ENCODE measurements around the gene KCNS1.

The KCNS1 gene

GRCh38 chr20:45111285-45111684, 10.4 kb upstream of the KCNS1 start:
- TF ChIP-seq, protein P1, sequence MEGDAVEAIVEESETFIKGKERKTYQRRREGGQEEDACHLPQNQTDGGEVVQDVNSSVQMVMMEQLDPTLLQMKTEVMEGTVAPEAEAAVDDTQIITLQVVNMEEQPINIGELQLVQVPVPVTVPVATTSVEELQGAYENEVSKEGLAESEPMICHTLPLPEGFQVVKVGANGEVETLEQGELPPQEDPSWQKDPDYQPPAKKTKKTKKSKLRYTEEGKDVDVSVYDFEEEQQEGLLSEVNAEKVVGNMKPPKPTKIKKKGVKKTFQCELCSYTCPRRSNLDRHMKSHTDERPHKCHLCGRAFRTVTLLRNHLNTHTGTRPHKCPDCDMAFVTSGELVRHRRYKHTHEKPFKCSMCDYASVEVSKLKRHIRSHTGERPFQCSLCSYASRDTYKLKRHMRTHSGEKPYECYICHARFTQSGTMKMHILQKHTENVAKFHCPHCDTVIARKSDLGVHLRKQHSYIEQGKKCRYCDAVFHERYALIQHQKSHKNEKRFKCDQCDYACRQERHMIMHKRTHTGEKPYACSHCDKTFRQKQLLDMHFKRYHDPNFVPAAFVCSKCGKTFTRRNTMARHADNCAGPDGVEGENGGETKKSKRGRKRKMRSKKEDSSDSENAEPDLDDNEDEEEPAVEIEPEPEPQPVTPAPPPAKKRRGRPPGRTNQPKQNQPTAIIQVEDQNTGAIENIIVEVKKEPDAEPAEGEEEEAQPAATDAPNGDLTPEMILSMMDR (IDR thresholded peaks at IDR 0.05; ENCODE audit: low read depth, low read length) = no peak
- DNase-seq (ENCODE audit: low read depth in 2 of 2) = no peak

DNA sequence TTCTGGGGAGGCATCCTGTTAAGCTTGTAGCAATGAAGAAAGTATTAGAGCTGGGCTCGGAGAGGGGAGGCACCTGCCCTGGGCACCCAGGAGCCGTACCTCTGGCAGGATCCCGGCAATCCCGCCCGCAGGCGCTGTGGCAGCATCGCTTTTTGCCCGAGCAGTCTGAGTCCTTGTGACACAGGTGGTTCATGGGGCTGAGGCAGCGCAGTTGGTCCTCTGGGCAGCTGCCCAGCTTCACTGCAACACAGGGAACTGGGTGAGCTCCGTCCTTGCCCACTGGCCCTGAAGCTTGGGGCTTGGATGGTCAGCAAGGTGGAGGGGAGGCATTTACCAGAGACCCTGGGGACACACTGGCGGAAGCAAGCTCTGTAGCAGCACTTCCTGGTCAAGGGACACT, 9.4 kb upstream of the KCNS1 start:
- no peak overlapping the region for H3K4me3 ChIP-seq (replicated peaks in 1 of 2; ENCODE audit: low read depth in 2 of 2, low read length in 2 of 2)
- DNase-seq (ENCODE audit: low read depth in 2 of 2) = no peak
- TF ChIP-seq, protein P1 (IDR thresholded peaks at IDR 0.05; ENCODE audit: low read depth, low read length) = no peak

More at GRCh38 chr20:45111285-45111684, 10.4 kb upstream of the KCNS1 start:
- H3K4me3 ChIP-seq (replicated peaks in 1 of 2; ENCODE audit: low read depth in 2 of 2, low read length in 2 of 2) = no peak overlapping the region

DNA sequence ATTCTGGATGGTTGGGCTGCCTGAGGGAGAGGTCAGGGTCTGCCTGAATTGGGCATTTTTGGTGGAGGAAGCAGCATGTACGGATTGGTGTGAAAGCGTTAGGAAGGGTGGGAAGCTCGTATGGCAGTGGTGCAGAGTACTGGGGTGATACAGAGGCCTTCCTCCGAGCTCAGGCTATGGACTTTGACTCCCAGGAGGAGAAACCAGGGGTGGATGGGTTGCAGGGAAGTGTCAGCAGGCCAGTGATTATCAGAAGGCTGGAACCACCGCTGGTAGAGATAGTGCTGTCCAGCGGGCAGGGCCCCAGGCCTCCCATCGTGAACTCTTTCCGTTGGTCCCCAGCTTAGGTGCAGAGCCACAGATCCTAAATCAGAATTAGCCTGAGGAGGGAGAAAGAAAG, 8.7 kb upstream of the KCNS1 start:
- H3K4me3 ChIP-seq (replicated peaks in 1 of 2; ENCODE audit: low read depth in 2 of 2, low read length in 2 of 2) = no peak overlapping the region
- TF ChIP-seq, protein P1 (IDR thresholded peaks at IDR 0.05; ENCODE audit: low read depth, low read length) = no peak
- DNase-seq (ENCODE audit: low read depth in 2 of 2) = no peak

GRCh38 chr20:45105317-45105716, 4.4 kb upstream of the KCNS1 start:
- TF ChIP-seq, protein P1 (IDR thresholded peaks at IDR 0.05; ENCODE audit: low read depth, low read length) = no peak
- H3K4me3 ChIP-seq (replicated peaks in 1 of 2; ENCODE audit: low read depth in 2 of 2, low read length in 2 of 2) = no peak overlapping the region

DNA sequence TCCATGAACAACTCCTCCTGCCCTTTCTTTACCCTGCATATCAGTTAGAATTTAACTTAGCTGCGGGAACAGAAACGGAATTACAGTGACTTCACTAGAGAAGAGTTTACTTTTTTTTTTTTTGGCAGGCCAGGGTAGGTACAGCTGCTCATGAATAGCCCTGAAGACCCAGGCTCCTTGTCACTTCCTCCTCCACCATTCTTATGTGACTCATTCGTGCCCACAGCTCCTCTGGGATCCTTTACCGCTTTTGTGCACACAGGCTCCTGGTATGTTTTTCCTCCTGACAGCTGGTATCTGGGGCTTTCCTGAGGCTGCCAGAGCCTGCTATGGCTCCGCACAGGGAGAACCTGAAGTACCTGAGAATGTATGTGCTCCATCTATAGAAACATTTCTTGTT, 3.9 kb upstream of the KCNS1 start:
- H3K4me3 ChIP-seq (replicated peaks in 1 of 2; ENCODE audit: low read depth in 2 of 2, low read length in 2 of 2) = no peak overlapping the region
- DNase-seq (ENCODE audit: low read depth in 2 of 2) = peak; percentile 80 to 94
- TF ChIP-seq, protein P1 (IDR thresholded peaks at IDR 0.05; ENCODE audit: low read depth, low read length) = no peak

More at GRCh38 chr20:45105317-45105716, 4.4 kb upstream of the KCNS1 start:
- peak in 1 of 2 donors; percentile 29 for DNase-seq (ENCODE audit: low read depth in 2 of 2)

DNA sequence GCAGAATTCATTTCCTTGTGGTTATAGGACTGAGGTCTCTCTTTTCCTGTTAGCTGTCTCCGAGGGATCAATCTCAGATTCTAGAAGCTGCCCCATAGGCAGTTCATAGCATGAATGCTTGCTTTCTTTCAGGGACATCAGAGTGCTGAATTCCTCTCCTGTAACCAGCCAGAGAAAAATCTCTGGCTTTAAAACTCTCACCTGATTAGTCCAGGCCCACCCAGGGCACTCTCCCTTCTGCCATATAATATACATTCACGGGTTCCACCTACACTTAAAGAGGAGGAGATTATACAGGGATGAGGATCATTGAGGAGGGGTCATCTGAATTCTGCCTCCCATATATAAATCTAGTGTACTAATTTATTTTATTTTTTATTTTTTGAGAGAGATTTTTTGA, 2.1 kb upstream of the KCNS1 start:
- TF ChIP-seq, protein P1 (IDR thresholded peaks at IDR 0.05; ENCODE audit: low read depth, low read length) = no peak

GRCh38 chr20:45101333-45101850, 465 bp upstream of the KCNS1 start:
- TF ChIP-seq, protein P1 (IDR thresholded peaks at IDR 0.05; ENCODE audit: low read depth, low read length) = no peak
- no peak overlapping the region for H3K4me3 ChIP-seq (replicated peaks in 1 of 2; ENCODE audit: low read depth in 2 of 2, low read length in 2 of 2)
- DNase-seq (ENCODE audit: low read depth in 2 of 2) = no peak

More for the DNA sequence above, 2.1 kb upstream of the KCNS1 start:
- DNase-seq (ENCODE audit: low read depth in 2 of 2) = no peak
- H3K4me3 ChIP-seq (replicated peaks in 1 of 2; ENCODE audit: low read depth in 2 of 2, low read length in 2 of 2) = no peak overlapping the region

Data from cardiac fibroblast (primary cell).